ENCODE results near the gene RFX8.

GRCh38 chr2:101502095-101502494, 27.2 kb upstream of the RFX8 start:
- TF ChIP-seq, protein P1, sequence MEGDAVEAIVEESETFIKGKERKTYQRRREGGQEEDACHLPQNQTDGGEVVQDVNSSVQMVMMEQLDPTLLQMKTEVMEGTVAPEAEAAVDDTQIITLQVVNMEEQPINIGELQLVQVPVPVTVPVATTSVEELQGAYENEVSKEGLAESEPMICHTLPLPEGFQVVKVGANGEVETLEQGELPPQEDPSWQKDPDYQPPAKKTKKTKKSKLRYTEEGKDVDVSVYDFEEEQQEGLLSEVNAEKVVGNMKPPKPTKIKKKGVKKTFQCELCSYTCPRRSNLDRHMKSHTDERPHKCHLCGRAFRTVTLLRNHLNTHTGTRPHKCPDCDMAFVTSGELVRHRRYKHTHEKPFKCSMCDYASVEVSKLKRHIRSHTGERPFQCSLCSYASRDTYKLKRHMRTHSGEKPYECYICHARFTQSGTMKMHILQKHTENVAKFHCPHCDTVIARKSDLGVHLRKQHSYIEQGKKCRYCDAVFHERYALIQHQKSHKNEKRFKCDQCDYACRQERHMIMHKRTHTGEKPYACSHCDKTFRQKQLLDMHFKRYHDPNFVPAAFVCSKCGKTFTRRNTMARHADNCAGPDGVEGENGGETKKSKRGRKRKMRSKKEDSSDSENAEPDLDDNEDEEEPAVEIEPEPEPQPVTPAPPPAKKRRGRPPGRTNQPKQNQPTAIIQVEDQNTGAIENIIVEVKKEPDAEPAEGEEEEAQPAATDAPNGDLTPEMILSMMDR (IDR thresholded peaks at IDR 0.05; ENCODE audit: low read depth, low read length) = no peak
- TF ChIP-seq EZH2phosphoT487 (IDR thresholded peaks at IDR 0.05; ENCODE audit: low read depth) = no peak
